Dermis blood vessel endothelial cell (primary cell): Measurements from ENCODE around the gene PSMC6. TPM values are rescaled to one million over a fixed set of nuclear protein-coding genes. Genes with fewer than 3 reads are reported as not detected.

Experiments
- total RNA-seq: library from RNA; depleted of rRNA; stranded (reverse); fragments of >200 nt; gene quantifications from 2 replicates; pipeline ENCODE4 v1.2.3, GENCODE V29; 2014

The PSMC6 gene
- total RNA-seq, 1 donor from 2014 or later: 129 TPM

Other genes starting within 250 kb of the PSMC6 start
- 3.4 and 4.7 TPM in 2 replicates for gene TXNDC16, start 154.7 kb upstream of the PSMC6 start, total RNA-seq
- 1.4 and 2.2 TPM in 2 replicates for gene GPR137C, start 154.4 kb upstream of the PSMC6 start, total RNA-seq
- 105 and 122 TPM in 2 replicates for gene ERO1A, start 11.6 kb upstream of the PSMC6 start, total RNA-seq
- gene STYX, start 23.0 kb downstream of the PSMC6 start, total RNA-seq: 23.8 and 25.8 TPM in 2 replicates
- gene GNPNAT1, start 84.4 kb downstream of the PSMC6 start, total RNA-seq: 23.8 and 33.8 TPM in 2 replicates
- 84.2 and 102 TPM in 2 replicates for gene FERMT2, start 243.8 kb downstream of the PSMC6 start, total RNA-seq